Astrocyte of the cerebellum (primary cell): Measurements from ENCODE around the gene BLACAT1.
A peak's percentile ranks its signal among the peaks of the same experiment; 100 is the strongest.

Experiments
- DNase-seq: peaks from one replicate; pipeline ENCODE4 v3.0.0-alpha.2; 2011; ENCODE audit warnings: low read depth
- H3K4me3 ChIP-seq: 2 replicates; pipeline ENCODE4 v1.5.1; 2011; ENCODE audit warnings: mild to moderate bottlenecking, low read depth, low read length, moderate library complexity
- in situ Hi-C: cut with HindIII; loops from 2 replicates; pipeline ENCODE4 v1.10.0; 2017; ENCODE audit warnings: low sequenced_read_pairs
- TF ChIP-seq, protein P1 (sequence below): IDR thresholded peaks from 2 replicates; pipeline ENCODE4 v1.5.1; 2012; ENCODE audit warnings: low read length, low read depth, moderate library complexity, mild to moderate bottlenecking; ENCODE audit errors: missing control alignments

Gene BLACAT1

GRCh38 chr1:205473475-205473874, 17.6 kb upstream of the BLACAT1 start:
- no peak for DNase-seq
- H3K4me3 ChIP-seq, result no peak overlapping the region
- in situ Hi-C loops, result no loop called here
- TF ChIP-seq, protein P1, sequence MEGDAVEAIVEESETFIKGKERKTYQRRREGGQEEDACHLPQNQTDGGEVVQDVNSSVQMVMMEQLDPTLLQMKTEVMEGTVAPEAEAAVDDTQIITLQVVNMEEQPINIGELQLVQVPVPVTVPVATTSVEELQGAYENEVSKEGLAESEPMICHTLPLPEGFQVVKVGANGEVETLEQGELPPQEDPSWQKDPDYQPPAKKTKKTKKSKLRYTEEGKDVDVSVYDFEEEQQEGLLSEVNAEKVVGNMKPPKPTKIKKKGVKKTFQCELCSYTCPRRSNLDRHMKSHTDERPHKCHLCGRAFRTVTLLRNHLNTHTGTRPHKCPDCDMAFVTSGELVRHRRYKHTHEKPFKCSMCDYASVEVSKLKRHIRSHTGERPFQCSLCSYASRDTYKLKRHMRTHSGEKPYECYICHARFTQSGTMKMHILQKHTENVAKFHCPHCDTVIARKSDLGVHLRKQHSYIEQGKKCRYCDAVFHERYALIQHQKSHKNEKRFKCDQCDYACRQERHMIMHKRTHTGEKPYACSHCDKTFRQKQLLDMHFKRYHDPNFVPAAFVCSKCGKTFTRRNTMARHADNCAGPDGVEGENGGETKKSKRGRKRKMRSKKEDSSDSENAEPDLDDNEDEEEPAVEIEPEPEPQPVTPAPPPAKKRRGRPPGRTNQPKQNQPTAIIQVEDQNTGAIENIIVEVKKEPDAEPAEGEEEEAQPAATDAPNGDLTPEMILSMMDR, result no peak

DNA sequence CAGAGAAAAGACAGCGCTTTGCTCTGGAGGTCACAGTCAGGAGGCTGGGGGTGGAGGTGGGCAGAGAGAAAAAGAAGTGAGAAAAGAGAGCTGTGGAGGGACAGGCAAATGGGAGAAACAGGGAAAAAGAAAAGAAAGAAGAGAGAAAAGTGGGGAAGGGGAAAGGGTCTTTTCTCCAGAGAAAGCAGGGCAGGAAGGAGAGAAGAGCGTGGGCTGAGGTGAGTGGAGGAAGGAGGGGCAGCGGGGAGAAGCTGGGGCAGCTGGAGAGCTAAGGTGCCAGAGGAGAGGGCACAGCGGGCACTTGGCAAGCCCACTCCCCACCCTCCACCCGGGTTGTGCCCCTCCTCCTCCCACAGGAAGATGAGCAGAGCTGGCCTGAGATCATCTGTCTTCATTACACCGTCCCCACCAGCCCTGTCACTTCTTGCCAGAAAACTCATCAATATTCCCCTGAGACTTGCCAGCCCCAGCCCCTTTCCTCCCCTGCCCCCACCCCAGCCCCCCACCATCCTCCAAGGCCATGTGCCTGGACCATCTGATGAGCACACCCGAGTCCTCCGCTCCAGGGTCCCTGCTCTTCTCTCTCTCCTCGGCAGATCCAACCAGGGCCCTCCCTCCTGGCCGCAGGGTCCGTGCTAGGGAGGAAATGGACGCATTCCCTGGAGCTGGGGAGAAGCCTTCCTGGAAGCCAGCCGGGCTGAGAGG, 17.0 kb upstream of the BLACAT1 start:
- DNase-seq, result no peak
- no peak overlapping the region for H3K4me3 ChIP-seq
- in situ Hi-C loops, result no loop called here
- TF ChIP-seq, protein P1, result no peak

GRCh38 chr1:205470131-205470530, 14.3 kb upstream of the BLACAT1 start:
- in situ Hi-C loops, result no loop called here
- no peak overlapping the region for H3K4me3 ChIP-seq
- TF ChIP-seq, protein P1, result no peak
- DNase-seq, result no peak

- TF ChIP-seq, protein P1, result no peak
- DNase-seq, result no peak
- no peak overlapping the region for H3K4me3 ChIP-seq
- in situ Hi-C loops, result no loop called here
These were observed 10.9 kb upstream of the BLACAT1 start for GRCh38 chr1:205466595-205467220.

- no peak for DNase-seq
- TF ChIP-seq, protein P1, result no peak
- in situ Hi-C loops, result no loop called here
- H3K4me3 ChIP-seq, result no peak overlapping the region
These were observed 9.5 kb upstream of the BLACAT1 start for GRCh38 chr1:205465392-205465791.

DNA sequence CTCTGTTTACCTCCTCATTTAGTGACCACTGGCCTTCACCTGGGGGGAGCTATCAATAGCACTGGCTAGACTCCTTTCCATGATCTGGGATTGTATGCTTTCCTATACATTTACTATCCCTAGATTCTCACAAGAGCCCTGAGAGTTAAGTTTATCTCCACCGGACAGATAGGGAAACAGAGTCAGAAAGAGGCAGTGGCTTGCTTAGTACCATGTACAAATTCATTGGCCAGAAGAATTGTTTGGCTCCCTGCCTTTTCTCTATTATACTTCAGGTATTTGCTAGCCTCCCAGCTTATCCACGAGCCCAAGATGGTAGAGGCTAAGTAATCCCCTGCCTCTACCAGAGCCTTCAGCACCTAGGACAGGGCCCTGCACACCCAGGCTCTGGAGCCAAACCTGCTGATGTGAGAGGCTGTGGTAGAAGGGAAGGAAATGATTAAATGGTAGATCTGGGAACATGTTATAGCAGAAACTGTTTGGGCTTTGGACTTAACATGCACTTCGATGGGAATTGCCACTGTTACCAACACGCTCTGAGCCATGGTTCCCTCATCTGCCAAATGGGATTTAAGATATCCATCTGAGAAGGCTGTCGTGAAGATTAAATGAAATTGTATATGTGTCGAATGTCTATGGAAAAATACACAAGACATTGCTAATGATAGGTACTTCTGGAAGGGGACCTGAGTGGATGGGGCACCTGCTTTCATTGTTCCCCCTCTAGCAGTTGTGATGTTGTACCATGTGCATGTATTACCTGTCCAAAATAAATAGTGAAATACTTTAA, 3.1 kb upstream of the BLACAT1 start:
- TF ChIP-seq, protein P1, result no peak
- in situ Hi-C loops, result no loop called here
- no peak overlapping the region for H3K4me3 ChIP-seq
- DNase-seq, result peak; percentile 37
